ENCODE results near the gene ARHGAP26.
"Not testable (repeated sequence)": the region's sequence is repeated elsewhere in the genome, so short reads cannot be mapped to it uniquely, and the experiment has no call there.

GRCh38 chr5:142928999-142929398 lies 158.8 kb downstream of the ARHGAP26 start:
- TF ChIP-seq, protein P1, sequence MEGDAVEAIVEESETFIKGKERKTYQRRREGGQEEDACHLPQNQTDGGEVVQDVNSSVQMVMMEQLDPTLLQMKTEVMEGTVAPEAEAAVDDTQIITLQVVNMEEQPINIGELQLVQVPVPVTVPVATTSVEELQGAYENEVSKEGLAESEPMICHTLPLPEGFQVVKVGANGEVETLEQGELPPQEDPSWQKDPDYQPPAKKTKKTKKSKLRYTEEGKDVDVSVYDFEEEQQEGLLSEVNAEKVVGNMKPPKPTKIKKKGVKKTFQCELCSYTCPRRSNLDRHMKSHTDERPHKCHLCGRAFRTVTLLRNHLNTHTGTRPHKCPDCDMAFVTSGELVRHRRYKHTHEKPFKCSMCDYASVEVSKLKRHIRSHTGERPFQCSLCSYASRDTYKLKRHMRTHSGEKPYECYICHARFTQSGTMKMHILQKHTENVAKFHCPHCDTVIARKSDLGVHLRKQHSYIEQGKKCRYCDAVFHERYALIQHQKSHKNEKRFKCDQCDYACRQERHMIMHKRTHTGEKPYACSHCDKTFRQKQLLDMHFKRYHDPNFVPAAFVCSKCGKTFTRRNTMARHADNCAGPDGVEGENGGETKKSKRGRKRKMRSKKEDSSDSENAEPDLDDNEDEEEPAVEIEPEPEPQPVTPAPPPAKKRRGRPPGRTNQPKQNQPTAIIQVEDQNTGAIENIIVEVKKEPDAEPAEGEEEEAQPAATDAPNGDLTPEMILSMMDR (conservative IDR thresholded peaks at IDR 0.05; ENCODE audit: low read depth, low read length): not testable (repeated sequence)
- not testable (repeated sequence) for TF ChIP-seq RAD21 (IDR thresholded peaks at IDR 0.05; ENCODE audit: low read length); MXI1 (IDR thresholded peaks at IDR 0.05; ENCODE audit: borderline replicate concordance, low read depth, low read length); FOS (IDR thresholded peaks at IDR 0.05; ENCODE audit: low read depth, low read length); POLR2A (IDR thresholded peaks at IDR 0.05; ENCODE audit: low read depth, low read length); SMC3 (IDR thresholded peaks at IDR 0.05; ENCODE audit: low read depth, low read length)
